Spleen (tissue), 11 donors: ENCODE data around the gene PPP1R3G. TPM values are rescaled to one million over a fixed set of nuclear protein-coding genes. Genes with fewer than 3 reads are reported as not detected.

Source experiments
- DNase-seq: peaks from one replicate; pipeline ENCODE4 v3.0.0-alpha.2; 2020
- H3K27ac ChIP-seq, 8 donors: fragments of 200-600 bp; sonication (generic) in 7 of 8; 1 replicate in 4 of 8; 2 replicates in 4 of 8; pipeline versions ENCODE4 v1.5.0 to v1.8.0; 2016 to 2021; ENCODE audit warnings: inconsistent platforms in 4 of 8, mild to moderate bottlenecking in 4 of 8, moderate library complexity in 1 of 8
- H3K27me3 ChIP-seq, 7 donors: fragments of 200-600 bp; sonication (generic) in 6 of 7; replicated peaks in 1 of 7; 1 replicate in 4 of 7; 2 replicates in 3 of 7; pipeline versions ENCODE4 v1.5.0 to v1.8.0; 2016 to 2021; ENCODE audit warnings: inconsistent platforms in 3 of 7, mild to moderate bottlenecking in 1 of 7
- H3K36me3 ChIP-seq, 6 donors: fragments of 200-600 bp; sonication (generic) in 5 of 6; 1 replicate in 4 of 6; 2 replicates in 2 of 6; pipeline versions ENCODE4 v1.5.0 to v1.8.0; 2016 to 2021; ENCODE audit warnings: inconsistent platforms in 2 of 6
- H3K4me1 ChIP-seq, 6 donors: fragments of 200-600 bp; sonication (generic) in 5 of 6; 1 replicate in 3 of 6; 2 replicates in 3 of 6; pipeline versions ENCODE4 v1.5.0 to v1.8.0; 2016 to 2021; ENCODE audit warnings: inconsistent platforms in 3 of 6
- H3K4me3 ChIP-seq, 8 donors: fragments of 200-600 bp; sonication (generic) in 7 of 8; 1 replicate in 4 of 8; 2 replicates in 4 of 8; pipeline versions ENCODE4 v1.5.0 to v1.8.0; 2016 to 2021; ENCODE audit warnings: inconsistent platforms in 4 of 8, mild to moderate bottlenecking in 4 of 8, moderate library complexity in 2 of 8
- H3K9me3 ChIP-seq, 8 donors: fragments of 200-600 bp; sonication (generic) in 7 of 8; 1 replicate in 4 of 8; 2 replicates in 4 of 8; pipeline versions ENCODE4 v1.5.0 to v1.8.0; 2016 to 2021; ENCODE audit warnings: inconsistent platforms in 4 of 8
- CTCF ChIP-seq, 11 experiments: fragments of 200-600 bp in 7 of 11; fragments of 450-650 bp in 4 of 11; sonication (generic) in 4 of 11; IDR thresholded peaks in 8 of 11; conservative IDR thresholded peaks in 3 of 11; 1 replicate in 7 of 11; 2 replicates in 4 of 11; pipeline versions ENCODE4 v1.4.0 to v1.8.0; 2016 to 2021; ENCODE audit warnings: antibody characterized with exemption in 11 of 11, inconsistent platforms in 4 of 11, mild to moderate bottlenecking in 1 of 11
- POLR2A ChIP-seq, 3 donors: fragments of 450-650 bp; IDR thresholded peaks; one replicate each; pipeline ENCODE4 v1.5.1; 2017; ENCODE audit warnings: antibody characterized with exemption in 3 of 3, mild to moderate bottlenecking in 1 of 3
- POLR2AphosphoS5 ChIP-seq, 3 donors: sonication (generic); formaldehyde crosslinking; IDR thresholded peaks; one replicate each; pipeline ENCODE4 v1.5.1; 2017; ENCODE audit warnings: antibody characterized with exemption in 3 of 3
- WGBS, 5 donors: extraction: QIAGEN DNeasy Blood & Tissue Kit in 3 of 5; methylation state at CpG; one replicate each; pipeline versions ENCODE4 v1.1.5 to v1.1.7; 2013 to 2018; 5-methylcytosine and 5-hydroxymethylcytosine counted together
- intact Hi-C: fragments of 100-400 bp; cut with DNase I; formaldehyde crosslinking; loops from one replicate; pipeline ENCODE4 v1.15.0; 2023; ENCODE audit warnings: low total_unique reads
- polyA plus RNA-seq, 3 donors: library from polyadenylated mRNA; stranded (reverse); fragments of 200-250 nt; gene quantifications; one replicate each; pipeline ENCODE4 v1.2.1, GENCODE V29; 2013
- total RNA-seq, 7 donors: library from RNA; depleted of rRNA in 3 of 7; stranded (reverse); fragments of >200 nt in 3 of 7; fragmentation: NEBNext Ultra II Directional in 4 of 7; extraction: Animal tissue kit (Norgen Biotek cat#: 25700) in 4 of 7; gene quantifications; one replicate each; pipeline versions ENCODE4 v1.1.0 to v1.2.1, GENCODE V29; 2016 to 2021
- donor health status: healthy with polysubstance abuse.
- donor health status: DM: no; HTN: no; CAD: no; lungs with moderate emphysema.
- donor health status: DM: no; HTN: no; CAD: no.
- donor health status: Bipolar disorder and iron deficiency.
- donor health status: healthy.
- donor health status: DM: no; HTN: no; CAD: no.
- donor health status: DM: yes; HTN: yes; CAD: no.

The PPP1R3G gene
- total and polyA plus RNA-seq, 10 donors = 0.54 to 10.1 (median 4.5) TPM

GRCh38 chr6:5083813-5084359 lies 1.3 kb upstream of the PPP1R3G start:
- DNase-seq = no peak
- intact Hi-C loops = no loop called here
- Histone ChIP-seq H3K4me1 (peaks cover 6 to 62% (median 43%) of the 10 kb centered on the region in 6 donors), H3K27me3 (peaks cover 0 to 56% (median 28%) of the 10 kb centered on the region in 7 donors), H3K36me3 (no peaks in the 10 kb centered on the region), H3K9me3 (no peaks in the 10 kb centered on the region), H3K27ac (peak overlapping the region; percentile 77 to 92 (median 86)), H3K4me3 (peak overlapping the region; percentile 30 to 82 (median 57))
- WGBS, 5 donors = 48 to 69% (median 51%) methylated on average over 10 to 18 of the region's 18 CpGs
- TF ChIP-seq POLR2A (IDR thresholded peaks at IDR 0.05) (no peak), POLR2AphosphoS5 (IDR thresholded peaks at IDR 0.05) (no peak), CTCF (IDR thresholded peaks at IDR 0.05 in 8 of 11, conservative IDR thresholded peaks at IDR 0.05 in 3 of 11) (no peak)

DNA sequence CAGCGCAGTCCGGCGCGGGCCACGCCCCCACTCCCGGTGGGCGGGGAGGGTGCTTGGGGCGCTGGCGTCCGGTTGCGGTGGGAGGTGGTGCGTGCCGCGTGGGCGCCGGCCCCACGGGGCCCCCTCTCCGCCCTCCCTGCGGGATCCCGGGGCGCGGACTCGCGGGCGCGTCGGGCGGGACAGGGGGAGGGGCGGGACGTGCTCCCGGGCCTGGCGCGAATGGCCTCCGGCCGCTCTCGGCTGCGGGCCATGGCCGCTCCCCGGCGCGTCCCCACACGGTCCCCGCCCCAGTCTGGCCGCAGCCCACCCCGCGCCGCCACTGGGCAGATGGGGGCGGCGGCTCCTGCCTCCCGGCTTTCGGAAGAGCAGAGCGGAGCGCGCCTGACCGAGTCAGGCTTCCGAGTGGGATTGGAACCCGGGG lies 771 bp upstream of the PPP1R3G start:
- no peak for TF ChIP-seq CTCF (IDR thresholded peaks at IDR 0.05 in 8 of 11, conservative IDR thresholded peaks at IDR 0.05 in 3 of 11)
- TF ChIP-seq POLR2AphosphoS5 (IDR thresholded peaks at IDR 0.05) = peak in 2 of 3 donors; percentile 56 to 71
- peak; percentile 82 for DNase-seq
- peak overlapping the region; percentile 77 to 92 (median 86) for H3K27ac ChIP-seq

GRCh38 chr6:5085648-5086293 lies 630 bp downstream of the PPP1R3G start:
- intact Hi-C loops = no loop called here
- peak; percentile 81 for DNase-seq
- 2% methylated on average over 58 to 74 of the region's 74 CpGs; no CpG with 5 or more reads in 1 of the 5 donors for WGBS, 5 donors
- Histone ChIP-seq H3K4me3 (peak overlapping the region; percentile 30 to 82 (median 57)), H3K4me1 (peaks cover 10 to 80% (median 55%) of the 10 kb centered on the region in 6 donors), H3K27ac (peak overlapping the region; percentile 77 to 92 (median 86)), H3K36me3 (no peaks in the 10 kb centered on the region), H3K9me3 (no peaks in the 10 kb centered on the region), H3K27me3 (peaks cover 0 to 56% (median 28%) of the 10 kb centered on the region in 7 donors)
- TF ChIP-seq CTCF (IDR thresholded peaks at IDR 0.05 in 8 of 11, conservative IDR thresholded peaks at IDR 0.05 in 3 of 11) (no peak), POLR2A (IDR thresholded peaks at IDR 0.05) (no peak), POLR2AphosphoS5 (IDR thresholded peaks at IDR 0.05) (peak in 2 of 3 donors; percentile 51 to 54)

More for the DNA sequence above, 771 bp upstream of the PPP1R3G start:
- H3K36me3 ChIP-seq = no peaks in the 10 kb centered on the region
- H3K9me3 ChIP-seq = no peaks in the 10 kb centered on the region
- WGBS, 5 donors = 0 to 2% (median 1%) methylated on average over 8 to 57 of the region's 57 CpGs
- H3K27me3 ChIP-seq = peaks cover 0 to 56% (median 28%) of the 10 kb centered on the region in 7 donors
- intact Hi-C loops = no loop called here
- H3K4me3 ChIP-seq = peak overlapping the region; percentile 30 to 82 (median 57)
- peaks cover 6 to 66% (median 45%) of the 10 kb centered on the region in 6 donors for H3K4me1 ChIP-seq

DNA sequence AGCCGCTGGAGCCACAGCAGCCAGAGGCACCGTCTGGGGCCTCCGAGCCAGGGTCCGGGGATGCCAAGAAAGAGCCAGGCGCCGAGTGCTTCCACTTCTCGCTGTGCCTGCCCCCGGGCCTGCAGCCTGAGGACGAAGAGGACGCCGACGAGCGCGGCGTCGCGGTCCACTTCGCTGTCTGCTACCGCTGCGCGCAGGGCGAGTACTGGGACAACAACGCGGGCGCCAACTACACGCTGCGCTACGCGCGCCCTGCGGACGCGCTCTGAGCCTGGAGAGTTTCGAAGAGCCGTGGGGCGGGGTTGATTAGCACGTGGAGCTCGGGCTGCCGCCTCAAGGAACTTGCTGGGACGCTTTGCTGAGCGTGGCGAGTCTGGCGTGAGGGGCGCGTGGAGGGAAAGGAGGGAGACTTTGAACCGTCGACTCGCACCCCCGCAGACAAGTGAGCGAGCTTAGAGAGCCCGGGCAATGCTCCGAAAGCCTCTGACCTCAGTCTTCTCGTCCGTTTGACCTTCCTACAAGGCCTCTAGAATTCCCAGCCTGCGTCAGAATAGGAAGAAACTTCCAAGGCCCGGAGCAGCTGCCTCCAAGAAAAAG lies 1.3 kb downstream of the PPP1R3G start:
- WGBS, 5 donors = 27 to 46% (median 31%) methylated on average over 25 to 56 of the region's 56 CpGs

More for the DNA sequence above, 1.3 kb downstream of the PPP1R3G start:
- peaks cover 10 to 86% (median 55%) of the 10 kb centered on the region in 6 donors for H3K4me1 ChIP-seq
- peak overlapping the region; percentile 30 to 82 (median 57) for H3K4me3 ChIP-seq
- intact Hi-C loops = no loop called here
- H3K9me3 ChIP-seq = no peaks in the 10 kb centered on the region
- DNase-seq = no peak
- peaks cover 0 to 56% (median 28%) of the 10 kb centered on the region in 7 donors for H3K27me3 ChIP-seq
- TF ChIP-seq POLR2AphosphoS5 (IDR thresholded peaks at IDR 0.05) (peak; percentile 1 to 28 (median 14)), POLR2A (IDR thresholded peaks at IDR 0.05) (no peak)
- no peaks in the 10 kb centered on the region for H3K36me3 ChIP-seq
- peak overlapping the region in 5 of 8 donors; percentile 77 to 92 (median 86) for H3K27ac ChIP-seq
